Sigmoid colon (tissue), 7 donors: Measurements from ENCODE around the gene RBFOX1. TPM values are rescaled to one million over a fixed set of nuclear protein-coding genes. Genes with fewer than 3 reads are reported as not detected.

Experiments used
- DNase-seq: peaks from one replicate; pipeline ENCODE4 v3.0.0-alpha.2; 2019
- H3K27ac ChIP-seq, 4 donors: fragments of 200-600 bp; sonication (generic); one replicate each; pipeline ENCODE4 v1.5.1; 2016 to 2019; ENCODE audit warnings: mild to moderate bottlenecking in 1 of 4
- H3K27me3 ChIP-seq, 3 donors: fragments of 200-600 bp; sonication (generic); one replicate each; pipeline ENCODE4 v1.5.1; 2019; ENCODE audit warnings: mild to moderate bottlenecking in 1 of 3
- H3K36me3 ChIP-seq, 4 donors: fragments of 200-600 bp; sonication (generic); one replicate each; pipeline ENCODE4 v1.5.1; 2016 to 2019
- H3K4me1 ChIP-seq, 4 donors: fragments of 200-600 bp; sonication (generic); one replicate each; pipeline ENCODE4 v1.5.1; 2017 to 2019
- H3K4me3 ChIP-seq, 4 donors: fragments of 200-600 bp; sonication (generic); one replicate each; pipeline ENCODE4 v1.5.1; 2017 to 2019; ENCODE audit warnings: mild to moderate bottlenecking in 2 of 4, moderate library complexity in 1 of 4
- H3K9me3 ChIP-seq, 4 donors: fragments of 200-600 bp in 3 of 4; sonication (generic) in 3 of 4; one replicate each; pipeline versions ENCODE4 v1.5.1 to v1.6.1; 2013 to 2019
- CTCF ChIP-seq, 4 experiments: fragments of 450-650 bp in 3 of 4; fragments of 200-600 bp in 1 of 4; IDR thresholded peaks; one replicate each; pipeline ENCODE4 v1.5.1; 2016 to 2019; ENCODE audit warnings: antibody characterized with exemption in 4 of 4, mild to moderate bottlenecking in 3 of 4, moderate library complexity in 2 of 4
- EP300 ChIP-seq, 4 donors: sonication (generic); formaldehyde crosslinking; IDR thresholded peaks; one replicate each; pipeline ENCODE4 v1.6.1; 2017; ENCODE audit warnings: antibody characterized with exemption in 4 of 4
- POLR2A ChIP-seq, 2 donors: fragments of 450-650 bp; IDR thresholded peaks; one replicate each; pipeline ENCODE4 v1.6.1; 2016; ENCODE audit warnings: antibody characterized with exemption in 2 of 2, mild to moderate bottlenecking in 2 of 2, moderate library complexity in 2 of 2
- POLR2AphosphoS5 ChIP-seq, 4 donors: sonication (generic); formaldehyde crosslinking; IDR thresholded peaks; one replicate each; pipeline ENCODE4 v1.6.1; 2017; ENCODE audit warnings: antibody characterized with exemption in 4 of 4
- WGBS, 2 donors: extraction: QIAGEN DNeasy Blood & Tissue Kit; methylation state at CpG; one replicate each; pipeline ENCODE4 v1.1.7; 2013; 5-methylcytosine and 5-hydroxymethylcytosine counted together
- intact Hi-C: fragments of 100-400 bp; cut with DNase I; formaldehyde crosslinking; loops from one replicate; pipeline ENCODE4 v1.15.1; 2023
- polyA plus RNA-seq, 3 donors: library from polyadenylated mRNA; stranded (reverse); fragments of 200-250 nt; gene quantifications; one replicate each; pipeline ENCODE4 v1.2.3, GENCODE V29; 2013
- total RNA-seq, 4 donors: library from RNA; depleted of rRNA; stranded (reverse); fragments of >200 nt; gene quantifications; one replicate each; pipeline ENCODE4 v1.1.0, GENCODE V29; 2016
- donor health status: healthy with polysubstance abuse.
- donor health status: Bipolar disorder and iron deficiency.
- donor health status: healthy.

RBFOX1 gene
- total and polyA plus RNA-seq, 7 donors, result under 0.01 to 4.4 (median 0.51) TPM; not detected in 3

GRCh38 chr16:7372095-7372494 is 39.5 kb downstream of the RBFOX1 start:
- DNase-seq, result no peak
- H3K27ac ChIP-seq, result no peak overlapping the region
- no peak for TF ChIP-seq POLR2AphosphoS5 (IDR thresholded peaks at IDR 0.05)
- no peak for TF ChIP-seq EP300 (IDR thresholded peaks at IDR 0.05)
- intact Hi-C loops, result no loop called here
- H3K36me3 ChIP-seq, result no peaks in the 10 kb centered on the region
- 92 to 96% methylated on average over 4 of the region's 4 CpGs for WGBS, 2 donors
- no peaks in the 10 kb centered on the region for H3K4me1 ChIP-seq
- H3K9me3 ChIP-seq, result no peaks in the 10 kb centered on the region
- no peak overlapping the region for H3K4me3 ChIP-seq
- H3K27me3 ChIP-seq, result no peaks in the 10 kb centered on the region

- intact Hi-C loops, result no loop called here
- TF ChIP-seq CTCF (IDR thresholded peaks at IDR 0.05), result no peak
- no peak for TF ChIP-seq POLR2AphosphoS5 (IDR thresholded peaks at IDR 0.05)
- no peak for TF ChIP-seq POLR2A (IDR thresholded peaks at IDR 0.05)
- no peak for TF ChIP-seq EP300 (IDR thresholded peaks at IDR 0.05)
- Histone ChIP-seq H3K4me1 (no peaks in the 10 kb centered on the region), H3K36me3 (no peaks in the 10 kb centered on the region), H3K27ac (no peak overlapping the region), H3K4me3 (no peak overlapping the region), H3K27me3 (no peaks in the 10 kb centered on the region), H3K9me3 (no peaks in the 10 kb centered on the region)
- WGBS, 2 donors, result 73 to 76% methylated on average over 5 of the region's 5 CpGs
- DNase-seq, result no peak
Measured at GRCh38 chr16:7373776-7374175, 41.1 kb downstream of the RBFOX1 start.

- H3K4me3 ChIP-seq, result no peak overlapping the region
- no peak for DNase-seq
- H3K27ac ChIP-seq, result no peak overlapping the region
- no peaks in the 10 kb centered on the region for H3K4me1 ChIP-seq
- H3K27me3 ChIP-seq, result no peaks in the 10 kb centered on the region
- H3K36me3 ChIP-seq, result no peaks in the 10 kb centered on the region
- intact Hi-C loops, result no loop called here
- no peaks in the 10 kb centered on the region for H3K9me3 ChIP-seq
- 82% methylated on average over 9 of the region's 9 CpGs for WGBS, 2 donors
- no peak for TF ChIP-seq CTCF (IDR thresholded peaks at IDR 0.05)
- TF ChIP-seq POLR2AphosphoS5 (IDR thresholded peaks at IDR 0.05), result no peak
- TF ChIP-seq EP300 (IDR thresholded peaks at IDR 0.05), result no peak
- TF ChIP-seq POLR2A (IDR thresholded peaks at IDR 0.05), result no peak
Measured at GRCh38 chr16:7374614-7375174, 42.0 kb downstream of the RBFOX1 start.

GRCh38 chr16:7376227-7376626 is 43.6 kb downstream of the RBFOX1 start:
- no peak for TF ChIP-seq POLR2AphosphoS5 (IDR thresholded peaks at IDR 0.05)
- TF ChIP-seq CTCF (IDR thresholded peaks at IDR 0.05), result no peak
- no peak for TF ChIP-seq POLR2A (IDR thresholded peaks at IDR 0.05)
- no peak for TF ChIP-seq EP300 (IDR thresholded peaks at IDR 0.05)
- Histone ChIP-seq H3K4me1 (no peaks in the 10 kb centered on the region), H3K4me3 (no peak overlapping the region), H3K27me3 (no peaks in the 10 kb centered on the region), H3K27ac (no peak overlapping the region), H3K36me3 (no peaks in the 10 kb centered on the region), H3K9me3 (no peaks in the 10 kb centered on the region)
- WGBS, 2 donors, result 75 to 84% methylated on average over 5 of the region's 5 CpGs
- no peak for DNase-seq
- intact Hi-C loops, result no loop called here

GRCh38 chr16:7377231-7377630 is 44.6 kb downstream of the RBFOX1 start:
- DNase-seq, result no peak
- Histone ChIP-seq H3K27ac (no peak overlapping the region), H3K4me3 (no peak overlapping the region), H3K4me1 (no peaks in the 10 kb centered on the region), H3K9me3 (no peaks in the 10 kb centered on the region), H3K36me3 (no peaks in the 10 kb centered on the region), H3K27me3 (no peaks in the 10 kb centered on the region)
- intact Hi-C loops, result no loop called here
- WGBS, 2 donors, result 78 to 86% methylated on average over 5 of the region's 5 CpGs
- no peak for TF ChIP-seq CTCF (IDR thresholded peaks at IDR 0.05)
